HepG2 (cell line): Measurements from ENCODE around the gene PLD2. TPM values are rescaled to one million over a fixed set of nuclear protein-coding genes. Genes with fewer than 3 reads are reported as not detected.

Experiments used
- ARID4A ChIP-seq: sonication (generic); formaldehyde crosslinking; IDR thresholded peaks from 2 replicates; pipeline ENCODE4 v1.5.0; 2020; ENCODE audit warnings: mild to moderate bottlenecking, missing genetic modification reagents, borderline replicate concordance
- BCL3 ChIP-seq: sonication (generic); formaldehyde crosslinking; IDR thresholded peaks from 2 replicates; pipeline ENCODE4 v1.5.1; 2020; ENCODE audit warnings: mild to moderate bottlenecking, missing genetic modification reagents, moderate library complexity
- DNMT3B ChIP-seq: conservative IDR thresholded peaks from 2 replicates; pipeline ENCODE4 v1.6.1; 2016; ENCODE audit warnings: missing biosample characterization, control low read depth
- DPF2 ChIP-seq: sonication (generic); formaldehyde crosslinking; IDR thresholded peaks from 2 replicates; pipeline ENCODE4 v1.4.0; 2020; ENCODE audit warnings: mild to moderate bottlenecking, low read depth, missing genetic modification reagents, borderline replicate concordance
- GTF3A ChIP-seq: sonication (generic); formaldehyde crosslinking; conservative IDR thresholded peaks from 2 replicates; pipeline ENCODE4 v1.4.0; 2020; ENCODE audit warnings: mild to moderate bottlenecking, missing genetic modification reagents
- HOXA5 ChIP-seq: sonication (generic); formaldehyde crosslinking; IDR thresholded peaks from 2 replicates; pipeline ENCODE4 v1.4.0; 2020; ENCODE audit warnings: missing genetic modification reagents
- KLF11 ChIP-seq: IDR thresholded peaks from 2 replicates; pipeline ENCODE4 v1.6.1; 2016; ENCODE audit warnings: missing compliant biosample characterization
- PCBP1 ChIP-seq: fragments of 200-400 bp; formaldehyde crosslinking; IDR thresholded peaks from 2 replicates; pipeline ENCODE4 v1.6.1; 2017; ENCODE audit warnings: mild to moderate bottlenecking, low read depth, low read length, borderline replicate concordance
- SP5 ChIP-seq: IDR thresholded peaks from 2 replicates; pipeline ENCODE4 v1.6.1; 2016; ENCODE audit warnings: low read depth, borderline replicate concordance
- SRSF4 ChIP-seq: fragments of 200-400 bp; formaldehyde crosslinking; IDR thresholded peaks from one replicate; pipeline ENCODE4 v1.6.1; 2018; ENCODE audit warnings: mild to moderate bottlenecking, low read depth, low read length, moderate library complexity; ENCODE audit not compliant: poor library complexity, severe bottlenecking
- TAF1 ChIP-seq: sonication (generic); formaldehyde crosslinking; IDR thresholded peaks from 2 replicates; pipeline ENCODE4 v1.4.0; 2020; ENCODE audit warnings: missing genetic modification reagents
- UBTF ChIP-seq: sonication (generic); formaldehyde crosslinking; IDR thresholded peaks from 2 replicates; pipeline ENCODE4 v1.4.0; 2020; ENCODE audit warnings: mild to moderate bottlenecking, missing genetic modification reagents
- ZFP82 ChIP-seq: sonication (generic); formaldehyde crosslinking; IDR thresholded peaks from 2 replicates; pipeline ENCODE4 v1.5.1; 2020; ENCODE audit warnings: mild to moderate bottlenecking, missing genetic modification reagents, borderline replicate concordance
- ZFYVE20 ChIP-seq: sonication (generic); formaldehyde crosslinking; IDR thresholded peaks from 2 replicates; pipeline ENCODE4 v1.8.0; 2023; ENCODE audit warnings: low read depth, mild to moderate bottlenecking, moderate library complexity, missing genetic modification reagents, borderline replicate concordance
- ZNF121 ChIP-seq: sonication (generic); formaldehyde crosslinking; IDR thresholded peaks from 2 replicates; pipeline ENCODE4 v1.5.0; 2020; ENCODE audit warnings: mild to moderate bottlenecking, missing genetic modification reagents
- ZNF451 ChIP-seq: sonication (generic); formaldehyde crosslinking; IDR thresholded peaks from 2 replicates; pipeline ENCODE4 v1.5.0; 2020; ENCODE audit warnings: mild to moderate bottlenecking, missing genetic modification reagents
- ZNF513 ChIP-seq: sonication (generic); formaldehyde crosslinking; conservative IDR thresholded peaks from 2 replicates; pipeline ENCODE4 v1.5.0; 2020; ENCODE audit warnings: missing genetic modification reagents
- ZNF83 ChIP-seq: sonication (generic); formaldehyde crosslinking; IDR thresholded peaks from 2 replicates; pipeline ENCODE4 v1.4.0; 2020; ENCODE audit warnings: missing genetic modification reagents, mild to moderate bottlenecking, borderline replicate concordance
- polyA plus RNA-seq, 8 experiments: library from polyadenylated mRNA; depleted of rRNA in 3 of 8; stranded (reverse) in 7 of 8; unstranded in 1 of 8; fragments of >200 nt; fragmentation: Illumina TruSeq in 4 of 8; extraction: Trizol in 4 of 8; gene quantifications; 2 replicates each; pipeline versions ENCODE4 v1.2.1 to v1.2.3, GENCODE V29; 2011 to 2016; ENCODE audit warnings: low read depth in 4 of 8, missing spikeins in 1 of 8, mixed read lengths in 1 of 8; ENCODE audit not compliant: insufficient read depth in 1 of 8
- total RNA-seq, 5 experiments: library from RNA; depleted of rRNA; stranded (reverse); fragments of >200 nt; fragmentation: Illumina TruSeq; extraction: Trizol; gene quantifications; 2 replicates each; pipeline ENCODE4 v1.2.3, GENCODE V29; 2016; ENCODE audit warnings: low read depth in 1 of 5

PLD2 gene
- total and polyA plus RNA-seq, 2 of the 13 experiments (the other 11 are each of a cell fraction or from before 2014, with no cell fraction given) = 13.4 to 29.7 TPM

- TF ChIP-seq HOXA5 (CRISPR knock-in tag) = peak; percentile 82; the same call in 1 of the 2 replicates
- TF ChIP-seq ZNF83 (CRISPR knock-in tag) = no peak
- TF ChIP-seq BCL3 = peak; percentile 66
- TF ChIP-seq DNMT3B (CRISPR knock-in tag) = no peak
- TF ChIP-seq ZNF451 (CRISPR knock-in tag) = peak; percentile 80; the same call in 1 of the 2 replicates
- no peak for TF ChIP-seq SRSF4
- TF ChIP-seq ZNF513 = no peak
- no peak for TF ChIP-seq DPF2 (CRISPR knock-in tag)
- TF ChIP-seq ZNF121 = no peak
- TF ChIP-seq TAF1 (CRISPR knock-in tag) = peak; percentile 74
- no peak for TF ChIP-seq ZFYVE20 (CRISPR knock-in tag)
- TF ChIP-seq ZFP82 (CRISPR knock-in tag) = peak; percentile 90; the same call in 1 of the 2 replicates
- TF ChIP-seq GTF3A = no peak; the same call in 1 of the 2 replicates
- peak; percentile 77; the same call in 1 of the 2 replicates for TF ChIP-seq ARID4A
- no peak for TF ChIP-seq KLF11
- TF ChIP-seq PCBP1 = no peak
- TF ChIP-seq UBTF (CRISPR knock-in tag) = peak; percentile 53; the same call in 1 of the 2 replicates
- peak; percentile 31; the same call in 1 of the 2 replicates for TF ChIP-seq SP5 (CRISPR knock-in tag)
Observed at GRCh38 chr17:4833178-4833940, 26.4 kb downstream of the PLD2 start, which contains the start of gene MINK1 (continued).
